GM19467 (cell line): ENCODE results near the gene ARMH4.
"Not testable (repeated sequence)": the region's sequence is repeated elsewhere in the genome, so short reads cannot be mapped to it uniquely, and the experiment has no call there.

Source experiments
- ATAC-seq: cut with Tn5 transposase; IDR thresholded peaks from one replicate; pipeline ENCODE4 v1.9.1; 2021; ENCODE audit warnings: mild to moderate bottlenecking, moderate library complexity; ENCODE audit not compliant: unreplicated experiment

Gene ARMH4

GRCh38 chr14:58145936-58146335 lies 6.1 kb downstream of the ARMH4 start:
- ATAC-seq, result no peak

GRCh38 chr14:58143106-58143505 lies 8.9 kb downstream of the ARMH4 start:
- ATAC-seq, result no peak

- no peak for ATAC-seq
These were observed 10.1 kb downstream of the ARMH4 start for GRCh38 chr14:58141893-58142292.

DNA sequence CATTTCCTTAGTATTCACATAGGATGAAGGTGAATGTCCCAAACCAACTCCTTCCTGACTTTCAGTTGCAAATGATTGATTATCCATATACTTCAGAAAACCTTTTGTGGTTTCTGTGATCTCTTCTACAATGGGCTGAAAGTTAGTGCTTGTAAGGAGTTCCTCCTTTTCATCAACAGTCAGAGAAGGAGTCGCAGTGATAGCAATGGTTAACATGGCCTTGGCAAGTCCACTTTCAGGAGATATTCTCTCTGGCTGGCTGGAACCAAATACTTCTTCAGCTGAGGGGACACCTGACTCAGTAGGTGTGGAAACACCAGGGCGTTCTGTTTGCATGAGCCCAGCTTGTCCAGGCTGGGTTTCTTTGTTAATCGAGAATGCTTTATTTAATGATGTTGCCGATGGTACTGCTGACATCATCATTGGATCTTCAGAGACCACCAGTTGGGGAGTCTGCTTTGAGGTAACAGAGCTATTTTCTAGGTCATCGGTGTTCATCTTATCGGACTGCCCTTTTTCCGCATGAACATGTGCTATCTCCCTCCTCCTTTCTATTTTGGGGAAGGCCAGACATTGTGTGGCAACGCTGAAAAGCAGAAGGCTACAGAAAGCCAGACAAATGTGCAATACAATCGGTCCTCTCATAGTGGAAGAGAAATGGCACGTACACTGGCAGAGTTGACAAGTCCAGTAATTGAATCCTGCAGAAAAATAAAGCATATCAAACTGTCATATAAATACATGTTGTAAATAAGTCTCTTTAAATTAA lies 13.1 kb downstream of the ARMH4 start:
- ATAC-seq, result no peak

GRCh38 chr14:58138031-58138713 lies 13.8 kb downstream of the ARMH4 start:
- no peak for ATAC-seq

DNA sequence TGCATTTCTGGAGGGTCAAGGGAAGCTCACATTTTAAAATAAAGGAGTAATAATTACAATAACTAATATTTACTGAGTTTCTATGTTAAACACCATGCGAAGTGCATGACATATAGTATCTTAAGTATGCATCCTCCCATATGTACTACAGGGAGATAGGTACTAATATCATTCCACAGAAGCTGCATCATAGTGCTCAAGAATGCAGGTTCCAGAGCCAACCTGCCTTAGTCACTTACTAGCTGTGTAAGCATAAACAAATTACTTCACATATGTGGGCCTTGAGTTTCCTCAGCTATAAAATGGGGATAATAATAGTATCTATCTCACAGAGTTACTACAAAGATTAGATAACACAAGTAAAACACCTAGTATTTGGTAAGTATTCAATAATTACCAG lies 18.3 kb downstream of the ARMH4 start:
- ATAC-seq, result no peak

- ATAC-seq, result no peak
These were observed 20.6 kb downstream of the ARMH4 start for GRCh38 chr14:58131386-58131785.

DNA sequence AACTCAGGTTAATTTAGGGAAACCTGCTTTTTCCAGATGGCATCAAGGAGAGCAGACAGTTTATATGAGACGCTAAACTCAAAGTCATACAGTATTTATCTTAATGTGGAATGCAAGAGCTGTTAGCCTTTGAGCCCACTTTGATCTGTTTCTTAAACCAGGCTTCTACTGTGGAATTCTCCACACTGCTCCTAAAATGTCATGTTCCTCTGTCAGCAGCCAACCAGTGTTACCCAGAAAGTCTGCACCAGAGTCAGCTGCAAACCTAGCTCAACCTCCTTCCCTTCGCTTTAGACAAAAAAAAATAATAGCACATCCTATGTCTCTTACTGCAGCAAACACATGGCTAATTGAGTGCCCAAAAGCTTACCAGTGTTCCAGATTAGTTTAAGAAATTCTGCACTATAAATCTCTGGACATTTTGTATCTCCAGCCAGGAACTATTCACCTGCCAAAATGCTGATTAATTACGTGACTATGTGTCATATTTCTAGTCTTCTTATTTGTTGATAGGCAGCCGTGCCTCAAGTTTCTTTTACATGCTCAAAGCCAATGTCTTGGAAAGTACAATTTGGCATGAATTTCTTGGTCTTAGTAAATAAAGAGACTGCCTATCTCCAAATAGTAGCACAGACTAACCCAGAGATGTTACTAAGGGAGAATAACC lies 21.8 kb downstream of the ARMH4 start:
- ATAC-seq, result no peak

DNA sequence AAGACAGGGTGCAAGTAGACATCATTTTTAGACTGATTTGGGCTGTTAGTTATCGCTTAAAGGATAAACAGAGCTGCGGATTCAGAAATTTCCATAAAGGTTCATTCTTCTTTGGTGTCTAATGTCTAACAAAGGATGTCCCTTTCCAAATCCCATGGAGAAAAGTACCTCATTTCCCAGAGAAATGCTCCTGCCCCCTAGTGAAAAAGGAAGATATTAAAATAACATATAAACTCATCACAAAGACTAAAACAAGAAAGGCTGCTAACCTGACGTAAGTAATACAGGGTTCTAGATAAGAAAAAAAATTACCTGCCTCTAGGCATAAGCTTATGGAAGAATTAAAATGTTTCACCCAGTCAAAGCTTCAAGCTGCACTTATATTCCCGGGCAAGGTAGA lies 22.8 kb downstream of the ARMH4 start:
- ATAC-seq, result no peak

- no peak for ATAC-seq
These were observed 23.6 kb downstream of the ARMH4 start for GRCh38 chr14:58128416-58128815.

DNA sequence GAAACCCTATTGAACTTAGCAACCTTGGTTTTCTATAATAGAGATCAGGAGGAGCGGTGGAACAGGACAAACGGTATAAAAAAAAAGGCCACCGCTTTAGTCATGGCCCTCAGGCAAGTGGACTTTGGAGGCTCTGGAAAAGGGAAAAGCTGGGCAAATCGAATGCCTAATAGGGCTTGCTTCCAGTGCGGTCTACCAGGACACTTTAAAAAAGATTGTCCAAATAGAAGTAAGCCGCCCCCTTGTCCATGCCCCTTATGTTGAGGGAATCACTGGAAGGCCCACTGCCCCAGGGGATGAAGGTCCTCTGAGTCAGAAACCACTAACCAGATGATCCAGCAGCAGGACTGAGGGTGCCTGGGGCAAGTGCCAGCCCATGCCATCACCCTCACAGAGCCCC lies 29.5 kb downstream of the ARMH4 start:
- not testable (repeated sequence) for ATAC-seq

DNA sequence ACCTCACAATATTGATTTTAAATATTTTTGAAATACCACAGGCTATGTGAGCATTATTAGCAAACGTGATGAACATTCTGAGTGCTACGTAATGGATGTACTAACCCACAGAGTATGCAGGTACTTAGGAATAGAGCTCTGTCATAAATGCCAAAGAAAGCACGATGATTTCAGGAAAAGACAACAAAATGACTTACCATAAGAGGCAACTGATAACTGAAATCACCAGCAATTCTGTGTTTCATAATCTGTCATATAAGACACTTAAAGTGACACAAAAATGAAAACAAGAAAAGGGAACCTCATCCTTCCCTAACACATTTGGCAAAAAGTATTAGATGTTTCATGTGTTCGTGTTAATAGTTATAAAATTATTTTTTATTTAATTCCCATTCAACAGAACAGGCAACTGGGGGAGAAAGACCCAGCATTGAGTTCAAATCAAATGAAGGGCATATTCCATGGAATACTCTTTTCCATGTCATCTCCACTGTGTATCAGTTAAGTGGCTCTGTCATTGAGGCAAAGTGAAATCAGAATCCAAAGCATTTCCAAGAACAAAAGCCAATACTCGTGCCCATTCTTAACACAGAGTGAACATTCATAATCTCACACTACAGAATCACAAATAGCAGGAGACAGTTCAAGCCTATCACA lies 30.4 kb downstream of the ARMH4 start:
- ATAC-seq, result no peak

- ATAC-seq, result no peak
These were observed 32.6 kb downstream of the ARMH4 start for GRCh38 chr14:58119381-58119780.

DNA sequence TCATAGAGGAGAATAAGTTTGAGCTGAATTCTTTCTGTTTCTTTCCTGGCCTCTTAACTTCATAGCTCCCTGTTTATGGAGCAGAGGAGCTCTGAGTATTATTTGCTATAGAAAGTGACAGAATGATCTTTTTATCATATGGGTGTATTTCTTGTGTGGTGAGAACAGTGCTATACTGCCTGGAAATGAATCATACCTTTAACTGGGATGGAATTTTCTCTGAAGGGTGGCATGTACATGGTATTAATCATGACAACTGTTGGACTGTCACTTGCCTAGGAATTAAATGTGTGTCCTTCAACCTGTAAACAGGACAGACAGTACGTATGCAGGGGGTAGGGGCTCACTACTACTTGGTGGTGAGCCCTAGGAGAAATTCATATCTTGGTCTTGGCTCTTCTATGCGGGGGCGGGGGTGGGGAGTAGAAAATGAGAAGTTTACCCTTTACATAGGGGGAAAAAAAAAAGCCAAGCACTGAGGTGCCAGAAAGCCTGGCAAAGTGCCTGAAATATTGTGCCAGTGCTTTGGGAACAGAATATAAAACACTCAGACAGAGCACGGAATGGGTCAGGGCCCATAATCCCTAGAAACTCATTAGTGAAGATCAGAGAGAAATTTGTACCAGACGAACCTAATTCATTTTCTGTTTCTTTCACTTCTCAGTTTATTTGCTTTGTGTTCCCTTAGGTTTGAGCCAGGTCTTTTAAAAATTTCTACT lies 33.8 kb downstream of the ARMH4 start:
- no peak for ATAC-seq

- no peak for ATAC-seq
These were observed 42.3 kb downstream of the ARMH4 start for GRCh38 chr14:58109744-58110143.

GRCh38 chr14:58108717-58109116 lies 43.3 kb downstream of the ARMH4 start:
- ATAC-seq, result no peak

GRCh38 chr14:58107947-58108552 lies 44.0 kb downstream of the ARMH4 start:
- no peak for ATAC-seq

GRCh38 chr14:58107041-58107440 lies 45.0 kb downstream of the ARMH4 start:
- no peak for ATAC-seq

DNA sequence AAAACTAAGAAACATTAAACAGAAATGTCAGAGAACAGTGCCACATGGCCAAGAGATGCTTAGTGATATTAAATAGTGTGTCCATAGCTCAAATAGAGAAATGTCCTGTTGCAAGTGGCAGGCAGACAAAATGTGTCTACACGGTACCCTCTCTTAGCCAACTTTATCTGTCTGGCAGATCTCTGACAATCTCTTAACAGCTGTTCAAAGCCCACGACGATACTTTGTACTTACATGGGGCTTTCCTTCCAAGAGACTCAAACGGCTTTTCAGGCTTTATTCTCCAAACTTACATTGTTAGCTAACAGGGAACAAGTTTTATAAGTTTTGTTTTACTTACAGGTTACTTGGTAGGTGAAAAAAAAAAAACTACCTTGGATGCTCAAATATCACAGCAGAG lies 45.6 kb downstream of the ARMH4 start:
- ATAC-seq, result no peak

DNA sequence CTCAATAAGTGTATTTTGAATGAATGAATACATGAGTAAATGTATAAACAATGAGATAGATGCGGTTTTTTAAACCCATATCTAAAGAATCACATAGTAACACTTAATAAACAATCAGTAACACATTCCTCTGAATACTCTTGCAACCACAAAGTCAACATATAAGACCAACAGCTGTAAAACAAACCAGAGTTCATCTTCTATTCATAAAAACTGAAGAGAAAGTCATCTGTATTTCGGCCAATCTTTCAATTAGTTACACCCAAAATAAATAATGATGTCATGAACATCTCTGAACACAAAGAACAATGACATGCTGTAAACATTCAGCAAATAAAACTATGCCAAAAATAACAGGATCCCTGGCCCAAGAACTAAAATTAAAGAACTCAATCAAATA lies 47.2 kb downstream of the ARMH4 start:
- ATAC-seq, result no peak
